Bone marrow (tissue), 2 donors: ENCODE results near the gene TAX1BP1.
"Not testable (repeated sequence)": the region's sequence is repeated elsewhere in the genome, so short reads cannot be mapped to it uniquely, and the experiment has no call there.

Experiments used
- DNase-seq, 2 donors: peaks; one replicate each; lab custom pipeline; 2025; lab: John Stamatoyannopoulos, UW

Gene TAX1BP1

DNA sequence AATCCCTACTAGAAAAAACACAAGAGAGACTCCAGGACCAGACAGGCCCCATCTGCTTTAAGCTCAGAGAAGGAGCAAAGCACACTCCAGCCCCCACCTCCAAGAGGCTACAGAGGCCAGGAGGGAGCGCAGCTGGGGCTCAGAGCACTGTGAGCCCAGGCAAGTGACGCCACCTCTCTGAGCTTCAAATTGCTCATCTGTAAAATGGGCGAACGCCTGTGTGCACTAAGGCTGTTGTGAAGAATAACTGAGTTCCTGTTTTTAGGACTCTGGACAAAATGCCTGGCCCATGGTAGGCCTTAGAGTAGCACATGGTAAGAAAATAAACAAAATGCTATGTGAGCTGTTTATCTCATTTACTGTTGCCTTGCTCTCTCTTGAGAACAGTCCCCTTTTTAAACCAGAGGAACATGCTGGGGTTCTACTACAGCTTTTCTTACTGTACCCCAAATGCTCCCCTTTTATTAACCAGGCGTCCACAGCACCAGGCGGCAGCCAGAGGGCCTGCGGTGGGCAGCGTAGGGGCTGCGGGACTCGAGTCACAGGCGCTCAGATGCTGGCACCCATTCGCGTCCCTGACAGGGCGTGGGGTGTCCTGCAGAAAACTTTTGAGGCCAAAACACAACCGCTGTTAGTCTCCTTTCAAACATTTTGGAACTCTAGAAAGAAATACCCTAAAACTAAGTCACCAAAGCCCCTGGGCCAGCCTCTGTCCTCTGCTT lies 103.8 kb downstream of the TAX1BP1 start:
- DNase-seq = no peak

DNA sequence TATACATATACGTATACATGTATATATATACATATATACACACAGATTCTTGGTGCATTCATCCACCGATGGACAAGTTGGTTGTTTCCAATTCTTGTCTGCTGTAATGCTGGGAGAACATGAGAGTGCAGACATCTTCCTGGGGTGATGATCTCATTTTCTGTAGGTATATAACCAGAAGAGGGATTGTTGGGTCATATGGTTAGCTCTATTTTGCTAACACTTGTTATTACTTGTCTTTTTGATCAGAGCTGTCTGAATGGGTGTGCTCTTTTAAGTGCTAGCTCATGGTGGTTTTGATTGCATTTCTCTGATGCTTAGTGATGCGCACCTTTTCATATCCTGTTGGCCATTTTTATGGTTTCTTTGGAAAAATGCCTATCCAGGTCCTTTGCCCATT lies 106.4 kb downstream of the TAX1BP1 start:
- no peak for DNase-seq

DNA sequence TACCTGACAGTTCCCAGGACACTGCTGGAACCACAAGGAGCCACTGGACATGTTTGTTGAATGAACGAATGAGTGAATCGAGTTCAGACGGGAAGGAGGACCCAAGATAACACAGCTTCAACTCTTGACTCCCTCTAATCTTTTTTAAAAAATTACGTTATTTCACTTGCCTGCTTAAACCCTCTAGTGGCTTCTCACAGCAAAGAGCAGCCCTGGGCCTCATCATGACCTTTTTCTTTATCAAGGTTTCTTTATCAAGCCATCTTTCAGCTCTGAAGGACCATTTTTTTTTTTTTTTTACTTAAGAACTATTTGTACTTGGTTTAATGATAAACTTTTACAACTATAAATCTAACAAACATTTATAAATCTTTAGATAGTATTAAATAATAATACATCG lies 110.6 kb downstream of the TAX1BP1 start:
- DNase-seq = no peak

DNA sequence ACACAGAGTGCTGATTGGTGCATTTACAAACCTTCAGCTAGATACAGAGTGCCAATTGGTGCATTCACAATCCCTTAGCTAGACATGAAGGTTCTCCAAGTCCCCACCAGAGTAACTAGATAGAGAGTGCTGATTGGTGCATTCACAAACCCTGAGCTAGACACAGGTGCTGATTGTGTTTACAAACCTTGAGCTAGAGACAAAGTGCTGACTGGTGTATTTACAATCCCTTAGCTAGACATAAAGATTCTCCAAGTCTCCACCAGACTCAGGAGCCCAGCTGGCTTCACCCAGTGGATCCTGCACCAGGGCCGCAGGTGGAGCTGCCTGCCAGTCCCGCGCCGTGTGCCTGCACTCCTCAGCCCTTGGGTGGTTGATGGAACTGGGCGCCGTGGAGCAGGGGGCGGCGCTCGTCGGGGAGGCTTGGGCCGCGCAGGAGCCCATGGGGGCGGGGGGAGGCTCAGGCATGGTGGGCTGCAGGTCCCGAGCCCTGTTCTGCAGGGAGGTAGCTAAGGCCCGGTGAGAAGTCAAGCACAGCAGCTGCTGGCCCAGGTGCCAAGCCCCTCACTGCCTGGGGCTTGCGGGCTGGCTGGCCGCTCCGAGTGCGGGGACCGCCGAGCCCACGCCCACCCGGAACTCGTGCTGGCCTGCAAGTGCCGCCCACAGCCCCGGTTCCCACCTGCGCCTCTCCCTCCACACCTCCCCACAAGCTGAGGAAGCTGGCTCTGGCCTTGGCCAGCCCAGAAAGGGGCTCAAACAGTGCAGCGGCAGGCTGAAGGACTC lies 116.9 kb downstream of the TAX1BP1 start:
- DNase-seq = not testable (repeated sequence)

DNA sequence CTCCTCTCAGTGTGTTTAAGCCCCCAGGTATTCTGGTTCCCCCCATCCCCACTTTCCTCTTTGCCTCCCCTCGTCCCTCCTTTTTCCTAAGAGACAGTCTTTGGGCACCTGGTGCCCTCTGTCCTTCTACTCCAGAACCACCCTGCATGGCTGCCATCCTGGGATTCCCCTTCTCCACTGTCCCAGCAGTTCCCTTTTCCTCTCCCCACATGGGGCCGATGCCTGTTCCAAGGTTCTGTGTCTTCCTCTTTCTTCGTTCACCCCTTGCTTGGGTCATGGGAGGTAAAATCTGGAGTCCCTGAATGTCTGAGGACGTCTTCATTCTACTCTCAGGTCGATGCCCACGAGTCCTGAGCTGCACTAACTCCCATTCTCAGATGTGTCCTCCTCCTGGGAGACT lies 120.8 kb downstream of the TAX1BP1 start:
- DNase-seq = no peak

DNA sequence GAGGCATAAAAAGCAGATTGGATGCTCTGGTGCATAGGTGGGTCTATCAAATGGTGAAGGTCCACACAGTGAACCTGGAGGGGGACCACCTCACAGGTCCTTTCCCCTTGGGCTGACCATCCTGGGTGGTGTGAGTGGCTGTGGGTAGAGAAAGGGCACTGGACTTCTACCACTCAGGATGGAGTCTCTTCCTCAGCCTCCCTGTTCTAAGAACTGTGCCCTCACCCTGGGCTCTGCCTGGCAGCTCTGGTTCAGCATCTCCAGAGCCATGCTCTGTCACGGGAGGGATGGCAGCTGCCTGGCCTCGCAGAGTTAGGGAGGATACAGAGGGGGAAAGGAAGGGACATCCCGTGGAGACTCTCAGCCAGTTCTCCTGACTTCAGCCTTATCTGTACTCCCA lies 121.8 kb downstream of the TAX1BP1 start:
- no peak for DNase-seq

DNA sequence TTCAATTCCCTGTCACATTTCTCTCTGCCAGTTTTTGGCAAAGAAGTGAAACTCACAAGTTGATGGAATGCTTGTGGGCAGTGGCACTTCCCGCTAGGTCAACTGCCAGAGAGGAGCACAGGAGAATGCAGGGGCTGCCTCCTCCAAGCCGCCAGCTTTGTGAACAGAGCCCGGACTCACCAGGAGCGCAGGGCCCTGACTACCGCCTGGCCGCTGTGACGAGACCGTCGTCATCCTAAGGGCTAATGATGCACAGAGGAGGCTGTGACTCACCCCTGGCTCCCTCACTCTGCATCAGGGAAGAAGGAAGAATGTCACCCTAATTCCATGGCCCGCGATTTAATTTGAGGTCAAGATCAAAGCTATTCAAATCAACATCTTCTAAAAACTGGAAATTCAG lies 123.9 kb downstream of the TAX1BP1 start:
- DNase-seq = no peak

DNA sequence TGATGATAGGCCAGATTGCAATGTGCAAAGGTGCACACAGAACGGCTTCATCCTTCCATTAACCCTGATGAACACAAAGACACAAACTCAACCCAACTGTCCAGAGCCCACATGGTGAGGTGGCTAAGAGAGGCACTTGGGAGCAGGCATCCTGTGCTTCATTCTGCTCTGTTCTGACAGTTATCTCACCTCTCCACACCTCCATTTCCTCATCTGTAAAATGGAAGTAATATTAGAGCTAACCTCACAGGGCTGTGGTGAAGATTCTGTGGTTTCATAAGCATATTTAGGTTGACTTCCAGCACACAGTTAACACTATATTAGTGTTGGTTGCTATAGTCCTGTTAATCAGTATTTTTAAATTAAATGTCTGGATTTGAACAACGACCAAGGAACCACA lies 126.3 kb downstream of the TAX1BP1 start:
- no peak for DNase-seq

DNA sequence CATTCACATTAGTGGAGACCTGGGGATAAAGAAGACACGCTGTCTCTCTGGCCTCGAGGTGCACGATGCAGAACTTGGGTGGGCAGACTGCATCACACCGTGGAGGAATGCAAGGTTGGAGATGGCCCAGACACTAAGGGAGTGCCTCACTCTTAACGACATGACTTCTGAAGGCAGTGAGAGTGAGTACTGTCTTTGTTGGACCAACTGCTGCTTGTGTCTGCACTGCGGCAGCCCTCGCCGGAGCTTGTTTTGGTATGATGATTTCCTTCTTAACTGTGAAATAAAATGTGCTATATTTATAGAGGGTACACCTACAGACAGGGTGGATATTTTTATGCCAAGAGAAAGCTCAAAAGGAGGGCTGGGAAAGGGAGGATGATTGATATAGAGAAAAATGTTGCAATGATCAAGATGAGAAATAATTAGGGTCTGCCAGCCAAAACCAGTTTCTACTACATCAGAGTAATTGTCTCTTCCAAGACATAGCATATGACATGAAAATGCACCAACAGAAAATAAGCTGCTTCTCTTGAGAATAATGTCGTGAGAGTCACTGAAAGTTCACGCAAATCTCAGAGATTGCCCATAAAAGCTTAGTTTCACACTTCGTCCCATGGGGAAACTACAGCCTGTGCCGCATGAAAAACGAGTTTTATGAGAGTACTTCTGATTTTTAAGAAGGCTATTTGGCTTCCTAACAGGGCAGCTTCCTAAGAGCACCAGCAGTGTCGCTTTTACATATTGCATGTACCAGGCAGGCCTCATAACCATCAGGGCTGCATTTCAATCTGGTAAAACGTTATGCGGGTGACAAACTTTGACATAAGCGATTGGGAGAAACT lies 127.1 kb downstream of the TAX1BP1 start:
- no peak for DNase-seq

DNA sequence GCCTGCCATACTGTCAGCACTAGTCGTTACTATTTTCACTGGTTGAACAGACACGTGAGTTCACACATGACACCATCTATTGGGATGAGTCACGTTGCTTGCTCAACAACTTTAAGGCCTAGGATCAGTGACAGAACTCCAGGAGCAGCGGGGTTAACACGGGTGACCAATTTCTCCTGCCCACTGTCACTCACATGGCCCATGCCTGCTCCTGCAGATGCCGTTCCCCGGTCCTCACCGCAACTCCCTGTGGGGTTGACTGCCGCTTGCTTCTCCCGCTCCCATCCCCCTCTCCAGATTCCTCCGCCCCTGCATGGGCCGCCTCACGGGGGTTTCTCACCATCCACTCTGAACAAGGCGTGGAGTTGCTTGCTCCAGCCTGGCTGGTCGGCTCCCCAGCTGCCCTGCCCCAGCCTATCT lies 128.2 kb downstream of the TAX1BP1 start:
- DNase-seq = no peak

DNA sequence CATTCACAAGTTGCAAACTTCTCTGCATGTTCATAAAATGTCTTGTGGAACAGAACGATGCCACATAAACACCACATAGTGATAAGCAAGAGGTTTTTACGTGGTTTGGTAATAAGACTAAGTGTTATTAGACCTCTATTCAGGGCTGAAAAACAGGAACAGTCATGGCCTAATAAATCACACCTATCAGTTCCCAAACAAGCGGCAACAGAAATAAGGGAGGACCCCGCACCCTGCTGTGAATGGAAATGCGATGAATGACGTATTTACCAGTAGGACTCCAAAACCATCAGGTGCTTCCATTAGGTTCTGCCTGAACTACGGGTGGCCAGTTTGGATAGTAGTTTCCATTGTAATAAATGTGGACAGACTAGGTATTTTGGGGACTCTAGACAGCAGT lies 129.1 kb downstream of the TAX1BP1 start:
- DNase-seq = no peak

DNA sequence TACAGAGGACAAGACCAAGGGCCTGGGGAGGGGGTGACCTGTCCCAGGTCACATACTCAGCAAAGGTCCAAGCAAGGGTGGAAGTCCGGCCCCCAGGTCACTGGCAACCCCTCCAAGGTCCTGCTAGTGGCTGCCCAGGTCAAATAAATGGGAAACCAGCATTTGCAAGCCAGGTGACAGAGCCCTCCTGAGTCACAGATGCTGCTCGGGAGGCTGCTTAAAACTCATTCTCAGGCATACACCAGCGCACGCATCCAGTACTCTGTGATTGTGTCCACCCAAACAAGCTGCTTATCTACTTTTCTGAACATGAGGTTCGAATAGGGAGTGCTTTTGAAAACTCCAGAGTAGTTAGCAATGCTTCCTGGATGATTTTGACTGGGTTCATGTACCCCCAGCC lies 130.6 kb downstream of the TAX1BP1 start:
- DNase-seq = no peak

DNA sequence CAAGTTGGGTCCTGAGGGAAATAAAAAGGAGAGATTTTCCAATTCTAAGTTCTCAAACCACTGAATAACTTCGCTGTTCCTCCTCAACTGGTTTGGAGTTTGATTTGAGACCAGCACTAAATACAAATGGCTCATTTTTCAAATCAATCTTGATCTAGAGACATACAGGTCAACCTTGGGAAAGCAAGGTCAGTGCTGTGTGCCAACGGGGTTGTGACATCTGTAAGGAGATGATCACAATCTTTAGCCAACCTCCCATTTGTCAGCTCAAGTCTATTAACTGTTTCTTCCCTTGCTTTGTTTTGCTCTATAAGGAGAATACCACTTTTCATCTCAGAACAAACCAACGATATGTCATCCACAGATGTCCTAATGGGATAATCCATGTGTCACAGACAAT lies 131.1 kb downstream of the TAX1BP1 start:
- no peak for DNase-seq

DNA sequence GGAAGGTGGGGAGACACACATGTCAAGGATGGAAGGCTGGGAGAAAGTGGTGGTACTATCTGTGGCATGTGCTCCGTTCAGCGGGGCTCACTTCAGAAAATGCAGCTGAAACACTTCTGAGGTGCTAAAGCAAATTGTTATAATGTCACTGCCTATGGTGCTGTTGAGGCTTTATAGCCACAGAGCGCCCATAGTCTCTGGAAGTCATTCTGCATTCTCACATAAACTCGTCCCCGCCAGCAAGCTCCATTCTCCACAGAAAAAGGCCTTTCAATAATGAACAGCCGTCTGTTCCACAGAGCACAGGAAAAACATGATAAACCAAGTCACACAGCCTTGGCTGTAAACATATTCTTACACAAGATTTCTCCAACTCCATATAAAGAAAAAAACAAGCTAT lies 131.9 kb downstream of the TAX1BP1 start:
- no peak for DNase-seq

DNA sequence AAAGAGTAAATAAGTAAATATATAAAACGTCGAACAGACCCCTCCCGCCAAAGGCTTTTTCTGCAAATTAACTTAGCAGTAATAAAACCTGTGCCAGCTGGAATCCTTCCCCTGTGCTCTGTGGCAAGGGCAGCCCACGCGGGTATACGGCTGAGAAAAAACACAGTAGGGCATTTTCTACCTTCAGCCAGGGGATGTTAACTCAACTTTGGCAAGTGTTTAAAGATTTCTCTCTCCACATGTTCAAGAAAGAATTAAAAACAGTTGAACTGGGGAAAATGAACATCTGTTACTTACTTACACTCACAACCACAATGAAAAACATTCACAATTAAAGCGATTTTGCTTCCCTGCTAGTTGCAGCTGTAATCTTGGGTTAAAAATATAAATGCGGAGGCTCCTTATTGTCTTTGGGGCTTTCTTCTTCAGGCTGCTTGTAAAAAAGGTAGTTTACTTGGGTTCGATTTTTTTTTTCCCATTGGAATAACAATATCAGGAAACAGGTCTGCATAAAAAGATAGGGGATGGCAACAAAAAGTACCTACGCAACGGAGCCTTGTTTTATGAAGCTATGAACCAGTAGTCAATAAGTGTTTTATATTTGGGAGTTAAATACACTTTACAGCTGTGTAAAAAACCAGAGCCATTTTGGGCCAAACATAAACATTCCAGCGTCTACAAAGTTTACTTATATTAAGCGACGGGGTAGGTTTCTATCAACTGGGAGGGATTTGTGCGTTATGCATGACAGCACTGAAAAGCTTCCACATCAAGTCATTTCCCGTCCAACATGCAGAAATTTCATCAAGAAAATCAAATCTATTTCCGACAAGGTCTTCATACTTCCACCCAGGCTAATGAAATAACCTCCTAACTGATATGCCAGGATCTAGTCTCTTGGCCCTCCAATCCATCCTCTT lies 132.7 kb downstream of the TAX1BP1 start:
- DNase-seq = no peak

DNA sequence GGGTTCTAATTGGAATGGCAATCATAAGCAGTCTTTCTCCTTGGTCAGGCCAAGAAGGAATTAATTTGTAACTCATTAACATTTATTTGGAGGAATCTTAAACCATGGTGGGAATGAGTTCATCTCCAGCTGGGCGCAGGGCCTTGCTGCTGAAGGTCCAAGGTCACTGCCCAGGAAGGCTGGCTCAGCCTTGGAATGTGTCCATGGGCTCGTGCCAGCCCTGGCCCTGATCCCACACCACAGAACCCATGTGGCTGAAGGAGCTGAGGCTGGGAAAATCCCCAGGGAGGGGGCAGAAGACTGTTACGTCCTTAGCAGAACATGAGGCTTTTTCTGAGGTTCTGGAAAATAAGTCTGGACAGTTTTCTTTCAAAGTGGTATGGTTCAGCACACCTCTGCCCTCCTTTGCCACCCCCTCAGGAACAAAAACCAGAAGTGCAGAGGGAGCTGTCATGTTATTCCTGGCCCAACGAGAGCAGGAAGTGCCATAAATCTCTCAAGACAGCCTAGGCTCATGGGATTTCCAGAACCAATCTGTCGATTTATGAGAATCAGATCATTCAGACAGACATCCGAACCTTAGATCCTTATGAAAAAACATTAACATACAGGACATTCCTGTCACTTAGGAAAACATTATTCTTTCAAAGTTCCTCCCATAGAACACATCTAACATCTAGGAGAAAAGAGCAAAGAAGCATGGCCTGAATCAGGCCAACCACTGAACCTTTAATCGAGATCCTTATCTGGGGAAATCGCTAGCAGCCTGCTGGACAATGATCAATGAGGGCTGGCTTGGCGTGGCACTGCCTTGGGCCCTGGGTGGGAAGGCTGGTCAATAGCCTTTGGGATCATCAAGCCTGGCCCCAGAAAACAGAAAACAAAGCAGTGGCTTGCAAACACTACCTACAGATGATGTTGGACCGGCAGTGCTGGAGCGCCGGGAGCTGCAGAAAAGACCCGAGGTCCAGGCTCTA lies 134.3 kb downstream of the TAX1BP1 start:
- no peak for DNase-seq

DNA sequence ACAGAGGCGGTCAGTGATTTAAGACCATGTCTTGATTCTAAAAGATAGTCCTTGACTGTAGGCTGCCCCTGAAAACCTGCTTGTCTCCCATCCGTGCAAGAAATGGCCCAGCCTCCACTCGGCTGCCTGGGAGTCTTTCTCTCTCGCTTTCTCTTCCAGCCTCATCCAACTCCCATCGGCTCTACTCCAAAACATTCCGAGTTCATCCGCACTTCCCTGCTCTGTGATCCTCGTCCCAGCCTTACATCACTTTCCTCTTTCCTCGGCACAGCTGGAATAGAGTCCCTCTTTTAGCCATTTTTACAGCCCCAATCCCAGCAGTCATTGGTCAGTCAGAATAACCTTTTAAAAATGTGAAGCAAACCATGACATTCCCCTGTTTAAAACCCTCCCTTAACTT lies 135.1 kb downstream of the TAX1BP1 start:
- DNase-seq = no peak

DNA sequence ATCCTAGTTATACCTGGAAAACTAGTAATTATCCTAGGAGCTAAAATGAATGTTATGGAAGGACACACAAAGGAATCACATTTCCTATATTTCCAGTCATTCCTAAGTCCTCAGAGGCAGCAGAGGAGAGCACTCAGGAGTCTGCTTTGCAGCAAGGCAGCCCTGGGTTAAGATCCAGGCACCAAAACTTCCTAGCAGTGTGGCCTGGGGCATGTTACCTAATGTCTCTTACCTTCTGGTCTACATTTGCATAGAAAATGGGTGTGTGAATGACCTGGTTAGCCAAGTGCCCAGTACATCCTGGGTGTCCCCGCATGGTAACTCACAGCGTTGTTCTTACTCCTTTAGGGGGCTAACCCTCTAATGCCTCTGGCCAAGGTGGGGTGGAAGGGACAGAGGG lies 135.9 kb downstream of the TAX1BP1 start:
- no peak for DNase-seq

DNA sequence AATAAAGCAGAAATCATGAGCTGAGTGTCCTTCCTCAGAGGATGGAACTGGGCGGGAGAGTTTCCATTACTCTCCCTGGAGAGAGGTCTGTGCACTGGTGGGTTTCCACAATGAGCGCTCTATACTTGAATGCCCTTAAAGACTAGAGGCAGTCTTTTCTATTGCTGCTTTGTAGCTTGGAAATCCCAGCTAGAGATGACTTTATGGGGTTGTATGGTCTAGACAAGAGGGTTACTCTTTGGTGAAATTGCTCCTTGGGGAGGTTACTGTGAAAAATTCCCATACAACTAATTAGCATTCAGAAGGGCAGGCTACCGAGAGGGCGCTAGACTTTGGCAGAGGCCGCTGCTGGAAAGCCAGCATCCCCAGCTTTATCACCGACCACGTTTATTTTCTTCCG lies 136.8 kb downstream of the TAX1BP1 start:
- no peak for DNase-seq
